Transverse colon (tissue), 4 donors: Measurements from ENCODE around the gene FYCO1. TPM values are rescaled to one million over a fixed set of nuclear protein-coding genes. Genes with fewer than 3 reads are reported as not detected.
A peak's percentile ranks its signal among the peaks of the same experiment; 100 is the strongest.

Source experiments
- DNase-seq: peaks from one replicate; pipeline ENCODE4 v3.0.0-alpha.2; 2019
- H3K27ac ChIP-seq, 4 donors: fragments of 200-600 bp; sonication (generic); 2 replicates each; pipeline ENCODE4 v1.5.1; 2016 to 2018; ENCODE audit warnings: inconsistent platforms in 4 of 4
- H3K27me3 ChIP-seq: fragments of 200-600 bp; sonication (generic); 2 replicates; pipeline ENCODE4 v1.5.1; 2017; ENCODE audit warnings: inconsistent platforms
- H3K36me3 ChIP-seq, 4 donors: fragments of 200-600 bp; sonication (generic); 2 replicates each; pipeline ENCODE4 v1.5.1; 2017 to 2019; ENCODE audit warnings: inconsistent platforms in 4 of 4
- H3K4me1 ChIP-seq, 4 donors: fragments of 200-600 bp; sonication (generic); 2 replicates each; pipeline ENCODE4 v1.5.1; 2017 to 2020; ENCODE audit warnings: inconsistent platforms in 4 of 4
- H3K4me3 ChIP-seq, 4 donors: fragments of 200-600 bp; sonication (generic); 1 replicate in 1 of 4; 2 replicates in 3 of 4; pipeline versions ENCODE4 v1.5.1 to v1.6.1; 2017 to 2019; ENCODE audit warnings: inconsistent platforms in 4 of 4
- H3K9me3 ChIP-seq, 2 donors: fragments of 200-600 bp; sonication (generic); 2 replicates each; pipeline ENCODE4 v1.5.1; 2017 to 2019; ENCODE audit warnings: inconsistent platforms in 2 of 2
- CTCF ChIP-seq, 5 experiments: fragments of 200-600 bp in 3 of 5; fragments of 450-650 bp in 2 of 5; sonication (generic) in 3 of 5; IDR thresholded peaks; 1 replicate in 2 of 5; 2 replicates in 3 of 5; pipeline ENCODE4 v1.5.1; 2016 to 2017; ENCODE audit warnings: antibody characterized with exemption in 5 of 5, inconsistent platforms in 3 of 5, mild to moderate bottlenecking in 2 of 5, moderate library complexity in 1 of 5
- EP300 ChIP-seq: sonication (generic); formaldehyde crosslinking; IDR thresholded peaks from one replicate; pipeline ENCODE4 v1.6.1; 2017; ENCODE audit warnings: antibody characterized with exemption, low read depth
- POLR2A ChIP-seq: fragments of 450-650 bp; IDR thresholded peaks from one replicate; pipeline ENCODE4 v1.6.1; 2016; ENCODE audit warnings: antibody characterized with exemption, mild to moderate bottlenecking, moderate library complexity
- POLR2AphosphoS5 ChIP-seq, 3 donors: sonication (generic); formaldehyde crosslinking; IDR thresholded peaks; one replicate each; pipeline ENCODE4 v1.6.1; 2016; ENCODE audit warnings: antibody characterized with exemption in 3 of 3
- WGBS, 2 donors: methylation state at CpG; one replicate each; pipeline ENCODE4 v1.1.5; 2018; ENCODE audit warnings: low coverage in 1 of 2; 5-methylcytosine and 5-hydroxymethylcytosine counted together
- in situ Hi-C, 4 donors: fragments of 200-750 bp; cut with MboI; loops; one replicate each; pipeline versions ENCODE4 v1.15.0 to v1.15.1; 2017; ENCODE audit warnings: low sequenced_read_pairs in 3 of 4, low pct_ligation_motif_present in 1 of 4, low pct_unique_long_range_greater_than_20kb in 1 of 4
- intact Hi-C: fragments of 100-400 bp; cut with DNase I; formaldehyde crosslinking; loops from one replicate; pipeline ENCODE4 v1.15.1; 2023; ENCODE audit warnings: low total_unique reads
- total RNA-seq, 4 donors: library from RNA; depleted of rRNA; stranded (reverse); fragments of >200 nt; gene quantifications; one replicate each; pipeline ENCODE4 v1.1.0, GENCODE V29; 2016

Gene FYCO1
- total RNA-seq, 4 donors from 2014 or later, result 34.5 to 40.0 (median 38.1) TPM

GRCh38 chr3:45917146-45917898, 78.3 kb downstream of the FYCO1 start:
- WGBS, 2 donors, result 85 to 90% methylated on average over 4 to 6 of the region's 6 CpGs
- Histone ChIP-seq H3K27ac (no peak overlapping the region), H3K36me3 (peaks cover 0 to 10% (median 4%) of the 10 kb centered on the region in 4 donors), H3K27me3 (no peaks in the 10 kb centered on the region), H3K9me3 (no peaks in the 10 kb centered on the region), H3K4me1 (peaks cover 0 to 6% (median 0%) of the 10 kb centered on the region in 4 donors), H3K4me3 (no peak overlapping the region)
- intact Hi-C loops, result no loop called here
- DNase-seq, result no peak
- in situ Hi-C loops, result no loop called here
- no peak for TF ChIP-seq POLR2A

DNA sequence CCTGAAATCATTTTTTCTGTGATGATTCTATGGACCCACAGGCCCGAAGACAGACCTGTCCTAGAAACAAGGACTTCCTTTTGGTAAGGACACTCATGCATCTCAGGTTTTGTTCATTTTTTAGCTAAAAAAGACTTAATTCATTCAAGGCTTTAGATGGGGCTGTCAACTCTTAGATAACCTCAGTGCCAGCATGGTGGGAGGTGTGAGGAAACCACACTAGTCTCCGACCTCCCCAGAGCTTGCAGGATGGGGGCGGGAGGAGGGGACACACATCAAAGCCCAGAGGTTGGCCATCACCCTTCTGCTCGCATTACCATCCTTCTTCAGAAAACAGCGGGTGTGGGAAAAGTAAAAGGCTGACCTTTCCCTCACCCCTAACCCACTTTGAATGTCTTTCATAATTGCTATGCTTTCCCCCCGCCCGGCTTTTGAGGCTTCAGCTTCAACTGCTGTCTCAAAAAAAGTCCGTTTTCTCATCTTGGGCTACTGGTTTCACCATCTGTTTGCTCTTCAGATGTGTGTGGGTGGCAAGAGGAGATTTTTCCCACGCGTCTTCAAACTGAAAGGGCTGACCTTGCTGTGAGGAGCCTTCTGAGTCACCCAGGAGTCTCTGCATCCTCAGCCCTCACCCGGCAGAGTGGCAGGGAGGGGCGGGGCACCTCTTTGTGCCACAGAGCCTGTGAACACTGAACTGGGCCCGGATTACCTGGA, 79.9 kb downstream of the FYCO1 start:
- no peaks in the 10 kb centered on the region for H3K27me3 ChIP-seq
- no peaks in the 10 kb centered on the region for H3K36me3 ChIP-seq
- 48 to 73% methylated on average over 5 to 13 of the region's 13 CpGs for WGBS, 2 donors
- TF ChIP-seq EP300, result no peak
- no peak for TF ChIP-seq CTCF (IDR thresholded peaks at IDR 0.05)
- no peak for TF ChIP-seq POLR2AphosphoS5 (IDR thresholded peaks at IDR 0.05)
- no peak for TF ChIP-seq POLR2A
- peak; percentile 48 for DNase-seq
- no peaks in the 10 kb centered on the region for H3K9me3 ChIP-seq
- peak overlapping the region in 1 of 4 donors; percentile 28 for H3K27ac ChIP-seq
- in situ Hi-C loops, result no loop called here
- H3K4me1 ChIP-seq, result peaks cover 0 to 6% (median 0%) of the 10 kb centered on the region in 4 donors
- intact Hi-C loops, result no loop called here
- no peak overlapping the region for H3K4me3 ChIP-seq

- no peaks in the 10 kb centered on the region for H3K36me3 ChIP-seq
- peak overlapping the region in 1 of 4 donors; percentile 28 for H3K27ac ChIP-seq
- 85% methylated on average over 9 of the region's 9 CpGs; no CpG with 5 or more reads in 1 of the 2 donors for WGBS, 2 donors
- in situ Hi-C loops (no loop called here), intact Hi-C loops (no loop called here)
- TF ChIP-seq POLR2AphosphoS5 (IDR thresholded peaks at IDR 0.05) (no peak), POLR2A (no peak), EP300 (no peak), CTCF (IDR thresholded peaks at IDR 0.05) (no peak)
- H3K27me3 ChIP-seq, result no peaks in the 10 kb centered on the region
- no peaks in the 10 kb centered on the region for H3K9me3 ChIP-seq
- DNase-seq, result no peak
- no peak overlapping the region for H3K4me3 ChIP-seq
- peaks cover 0 to 6% (median 0%) of the 10 kb centered on the region in 4 donors for H3K4me1 ChIP-seq
Observed at GRCh38 chr3:45915059-45915439, 80.6 kb downstream of the FYCO1 start.

DNA sequence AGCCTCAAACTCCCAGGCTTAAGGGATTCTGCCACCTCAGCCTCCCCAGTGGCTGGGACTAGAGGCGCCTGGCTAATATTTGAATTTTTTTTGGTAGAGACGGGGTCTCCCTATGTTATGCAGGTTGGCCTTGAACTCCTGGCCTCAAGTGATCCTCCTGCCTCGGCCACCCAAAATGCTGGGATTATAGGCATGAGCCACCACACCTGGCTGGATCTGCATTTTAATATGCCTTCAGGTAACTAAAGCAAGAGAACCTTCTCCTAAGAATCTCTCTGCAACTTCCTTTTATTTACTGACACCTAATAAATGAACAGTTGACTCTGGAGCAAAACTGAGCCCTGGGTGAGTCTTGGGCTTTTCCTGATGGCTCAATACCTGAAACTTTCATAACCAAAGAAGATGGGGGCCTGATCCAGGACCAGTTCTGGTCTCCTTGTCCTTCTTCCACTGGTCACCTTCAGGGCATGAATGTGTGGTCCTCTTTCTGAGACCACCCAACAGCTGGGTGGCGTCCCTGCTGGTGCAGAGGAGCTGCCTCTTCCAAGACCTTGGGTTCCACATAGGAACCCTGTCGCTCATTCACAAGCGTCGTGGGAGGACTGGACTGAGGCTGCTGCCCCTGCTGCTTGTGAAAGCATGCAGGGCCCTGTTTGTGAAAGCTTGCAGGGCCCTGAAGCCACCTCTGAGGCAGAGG, 81.1 kb downstream of the FYCO1 start:
- Histone ChIP-seq H3K27me3 (no peaks in the 10 kb centered on the region), H3K36me3 (no peaks in the 10 kb centered on the region), H3K9me3 (no peaks in the 10 kb centered on the region), H3K4me1 (peaks cover 0 to 6% (median 0%) of the 10 kb centered on the region in 4 donors), H3K27ac (peak overlapping the region in 1 of 4 donors; percentile 28), H3K4me3 (no peak overlapping the region)
- 83 to 100% methylated on average over 2 to 7 of the region's 7 CpGs for WGBS, 2 donors
- no peak for DNase-seq
- in situ Hi-C loops, result no loop called here
- no peak for TF ChIP-seq POLR2A
- TF ChIP-seq CTCF (IDR thresholded peaks at IDR 0.05), result no peak
- TF ChIP-seq POLR2AphosphoS5 (IDR thresholded peaks at IDR 0.05), result no peak
- no peak for TF ChIP-seq EP300
- intact Hi-C loops, result no loop called here
